AG04449 (cell line): Measurements from ENCODE around the gene NFIX.

Experiments
- CTCF ChIA-PET: fragments of 350-600 bp; formaldehyde crosslinking; extraction: SDS; loops from one replicate; lab custom pipeline; 2021; ENCODE audit warnings: antibody characterized with exemption; lab: Yijun Ruan, JAX
- POLR2A ChIA-PET: fragments of 400-600, 350-600 bp; formaldehyde crosslinking; extraction: SDS; loops from one replicate; lab custom pipeline; 2020; ENCODE audit warnings: antibody characterized with exemption, inconsistent platforms; lab: Yijun Ruan, JAX
- DNase-seq: peaks from one replicate; pipeline ENCODE4 v3.0.0-alpha.2; 2010; ENCODE audit warnings: low read depth, low spot score
- H3K4me3 ChIP-seq: 2 replicates; pipeline ENCODE4 v1.5.1; 2011; ENCODE audit warnings: low read depth, mild to moderate bottlenecking, control low read depth, low read length
- TF ChIP-seq, protein P1 (sequence below): IDR thresholded peaks from one replicate; pipeline ENCODE4 v1.5.1; 2011; ENCODE audit warnings: mild to moderate bottlenecking, moderate library complexity, low read length, control low read depth, inconsistent platforms; ENCODE audit not compliant: insufficient read depth; ENCODE audit errors: missing control alignments

The NFIX gene

DNA sequence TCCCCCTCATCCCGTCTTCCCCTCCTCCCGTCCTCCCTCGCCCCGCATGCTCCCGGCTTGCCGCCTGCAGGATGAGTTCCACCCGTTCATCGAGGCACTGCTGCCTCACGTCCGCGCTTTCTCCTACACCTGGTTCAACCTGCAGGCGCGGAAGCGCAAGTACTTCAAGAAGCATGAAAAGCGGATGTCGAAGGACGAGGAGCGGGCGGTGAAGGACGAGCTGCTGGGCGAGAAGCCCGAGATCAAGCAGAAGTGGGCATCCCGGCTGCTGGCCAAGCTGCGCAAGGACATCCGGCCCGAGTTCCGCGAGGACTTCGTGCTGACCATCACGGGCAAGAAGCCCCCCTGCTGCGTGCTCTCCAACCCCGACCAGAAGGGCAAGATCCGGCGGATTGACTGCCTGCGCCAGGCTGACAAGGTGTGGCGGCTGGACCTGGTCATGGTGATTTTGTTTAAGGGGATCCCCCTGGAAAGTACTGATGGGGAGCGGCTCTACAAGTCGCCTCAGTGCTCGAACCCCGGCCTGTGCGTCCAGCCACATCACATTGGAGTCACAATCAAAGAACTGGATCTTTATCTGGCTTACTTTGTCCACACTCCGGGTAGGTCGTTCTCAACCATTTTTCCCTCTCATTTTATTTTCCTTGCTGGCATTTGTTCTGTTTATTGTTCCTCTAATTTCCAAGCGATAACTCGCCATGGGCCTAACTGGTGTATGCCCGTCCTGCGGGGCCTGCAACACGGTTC lies 29.8 kb downstream of the NFIX start:
- peak overlapping the region; percentile 65 for H3K4me3 ChIP-seq
- CTCF ChIA-PET, result interaction anchor here (1.0 to 15.0 kb wide), 7 partner anchors 7 to 70 kb away, joined by 3 to 427 read pairs (median 5); no protein-coding TSS in a partner anchor
- DNase-seq, result no peak
- TF ChIP-seq, protein P1, sequence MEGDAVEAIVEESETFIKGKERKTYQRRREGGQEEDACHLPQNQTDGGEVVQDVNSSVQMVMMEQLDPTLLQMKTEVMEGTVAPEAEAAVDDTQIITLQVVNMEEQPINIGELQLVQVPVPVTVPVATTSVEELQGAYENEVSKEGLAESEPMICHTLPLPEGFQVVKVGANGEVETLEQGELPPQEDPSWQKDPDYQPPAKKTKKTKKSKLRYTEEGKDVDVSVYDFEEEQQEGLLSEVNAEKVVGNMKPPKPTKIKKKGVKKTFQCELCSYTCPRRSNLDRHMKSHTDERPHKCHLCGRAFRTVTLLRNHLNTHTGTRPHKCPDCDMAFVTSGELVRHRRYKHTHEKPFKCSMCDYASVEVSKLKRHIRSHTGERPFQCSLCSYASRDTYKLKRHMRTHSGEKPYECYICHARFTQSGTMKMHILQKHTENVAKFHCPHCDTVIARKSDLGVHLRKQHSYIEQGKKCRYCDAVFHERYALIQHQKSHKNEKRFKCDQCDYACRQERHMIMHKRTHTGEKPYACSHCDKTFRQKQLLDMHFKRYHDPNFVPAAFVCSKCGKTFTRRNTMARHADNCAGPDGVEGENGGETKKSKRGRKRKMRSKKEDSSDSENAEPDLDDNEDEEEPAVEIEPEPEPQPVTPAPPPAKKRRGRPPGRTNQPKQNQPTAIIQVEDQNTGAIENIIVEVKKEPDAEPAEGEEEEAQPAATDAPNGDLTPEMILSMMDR, result no peak
- POLR2A ChIA-PET, result interaction anchor here (1.7 kb wide), 1 partner anchor 8 kb away, joined by 6 read pairs; no protein-coding TSS in a partner anchor

DNA sequence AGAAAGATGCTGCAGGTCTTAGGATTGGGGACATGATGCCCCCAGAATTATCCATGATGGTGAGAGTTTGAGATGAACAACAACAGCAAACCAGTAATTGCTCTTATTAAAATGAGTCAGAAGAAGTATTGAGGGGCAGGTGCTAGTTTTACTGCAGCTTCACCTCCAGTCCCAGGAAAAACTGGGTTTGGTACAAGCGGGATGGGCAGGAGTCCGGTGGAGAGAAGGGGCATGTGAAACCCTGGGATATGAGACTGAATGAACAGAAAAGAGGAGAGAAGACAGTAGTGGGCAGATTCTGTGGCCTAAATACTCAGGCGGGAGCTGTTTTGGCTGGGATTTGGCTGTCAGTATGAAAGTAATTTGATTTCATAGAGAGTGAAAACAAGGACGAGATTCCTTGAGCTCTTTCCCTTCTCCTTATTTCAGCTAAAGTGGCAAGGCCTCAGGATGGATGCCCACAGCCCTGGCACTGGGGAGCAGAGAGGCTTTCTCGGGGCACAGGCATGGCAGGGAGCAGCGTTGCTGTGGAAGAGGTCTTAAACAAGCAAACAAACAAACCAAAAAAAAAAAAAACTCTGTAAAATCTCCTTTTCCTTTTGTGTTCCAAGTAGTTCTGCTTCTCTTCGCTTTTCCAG lies 30.7 kb downstream of the NFIX start:
- H3K4me3 ChIP-seq, result peak overlapping the region; percentile 65
- no peak for DNase-seq
- ChIA-PET POLR2A (no interaction called here), CTCF (interaction anchor here (1.0 to 15.0 kb wide), 6 partner anchors 8 to 69 kb away, joined by 3 to 427 read pairs (median 6); no protein-coding TSS in a partner anchor)
- TF ChIP-seq, protein P1, result no peak

DNA sequence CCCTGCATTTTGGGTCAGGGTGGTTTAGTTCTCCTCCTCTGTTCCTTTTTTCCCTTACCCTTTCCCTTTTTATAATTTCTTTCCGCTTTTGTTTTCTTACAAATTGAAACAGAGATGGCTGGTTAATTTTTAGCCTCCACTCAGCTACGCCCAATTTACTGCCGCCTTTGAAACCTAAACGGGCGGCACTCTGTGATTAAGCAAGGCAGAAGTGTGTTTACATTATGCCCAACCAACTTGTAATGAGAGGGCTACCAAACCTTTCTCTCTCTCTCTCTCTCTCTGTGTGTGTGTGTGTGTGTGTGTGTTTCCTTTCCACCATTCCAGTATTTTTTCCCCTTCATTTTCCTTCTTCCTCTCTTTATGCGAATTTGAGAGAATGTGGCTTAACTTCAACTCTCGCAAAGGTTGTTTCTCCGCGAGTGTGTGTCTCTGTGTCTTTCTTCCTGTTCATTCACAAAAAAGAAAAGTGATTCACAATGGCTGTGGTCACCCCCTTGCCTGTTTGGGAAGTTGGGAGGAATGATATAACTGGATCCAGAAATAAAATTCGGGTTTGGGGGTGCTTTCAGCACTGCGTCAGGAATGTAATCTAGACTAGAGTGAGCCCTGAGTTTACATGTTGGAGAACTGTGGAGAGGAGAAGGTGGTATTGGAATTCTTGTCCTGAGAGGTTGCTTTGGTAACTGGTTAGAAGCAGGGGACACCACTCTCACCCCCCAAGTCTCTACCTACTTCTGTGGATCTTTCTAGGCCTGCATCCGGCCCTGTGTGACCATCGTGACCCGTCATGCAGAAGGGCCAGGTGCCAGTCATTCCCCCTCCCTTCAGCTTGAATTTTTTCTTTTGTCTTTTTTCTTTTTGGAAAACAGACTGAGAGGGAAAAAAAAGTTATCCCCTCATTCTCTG lies 31.4 kb downstream of the NFIX start:
- ChIA-PET POLR2A (no interaction called here), CTCF (interaction anchor here (1.0 to 15.0 kb wide), 8 partner anchors 7 to 68 kb away, joined by 3 to 427 read pairs (median 6); no protein-coding TSS in a partner anchor)
- TF ChIP-seq, protein P1, result no peak
- no peak for DNase-seq
- H3K4me3 ChIP-seq, result peak overlapping the region; percentile 65

DNA sequence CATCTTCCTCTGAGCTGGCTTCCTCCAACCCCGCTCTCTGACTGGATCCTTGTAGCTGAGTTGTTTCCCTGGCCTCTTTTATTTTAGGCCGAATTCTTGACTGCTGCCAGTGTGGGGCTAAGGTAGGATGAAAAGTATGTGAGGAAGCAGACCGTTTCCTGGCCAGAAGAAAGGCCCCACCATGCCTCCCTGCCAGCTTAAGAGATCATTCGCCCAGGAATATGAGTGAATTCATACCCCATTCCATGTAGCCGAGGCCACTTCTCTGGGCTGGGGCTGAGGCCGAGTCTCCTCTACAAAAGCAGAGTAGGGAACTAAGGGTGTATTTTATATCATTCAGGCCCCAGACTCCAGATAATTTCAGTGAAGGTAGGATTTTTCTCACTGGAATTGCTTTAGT lies 32.3 kb downstream of the NFIX start:
- POLR2A ChIA-PET, result no interaction called here

DNA sequence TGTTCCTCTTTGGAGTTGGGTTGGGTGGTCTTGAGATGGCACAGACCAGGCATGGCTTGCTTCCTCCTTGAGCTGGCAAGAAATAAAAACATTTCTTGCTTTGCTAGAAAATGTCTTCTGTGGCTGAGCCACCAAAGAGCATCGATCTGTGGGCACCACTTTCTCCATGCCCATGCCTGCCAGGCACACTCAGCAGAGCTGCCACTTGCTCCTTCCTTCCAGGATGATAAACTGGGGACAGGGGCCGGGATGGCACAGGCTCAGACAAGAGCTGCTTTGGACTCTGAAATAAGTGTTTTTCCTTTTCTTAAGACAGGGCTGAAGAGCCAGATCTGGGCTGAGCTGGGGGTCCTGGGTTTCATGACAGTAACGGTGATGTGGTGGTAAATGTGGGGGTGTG lies 32.8 kb downstream of the NFIX start:
- ChIA-PET CTCF (interaction anchor here (0.6 to 15.0 kb wide), 9 partner anchors 15 to 66 kb away, joined by 3 to 427 read pairs (median 5); no protein-coding TSS in a partner anchor), POLR2A (no interaction called here)
- no peak overlapping the region for H3K4me3 ChIP-seq
- DNase-seq, result no peak
- TF ChIP-seq, protein P1, result no peak

More for the DNA sequence above, 32.3 kb downstream of the NFIX start:
- H3K4me3 ChIP-seq, result peak overlapping the region; percentile 65
- TF ChIP-seq, protein P1, result no peak
- CTCF ChIA-PET, result interaction anchor here (1.1 to 15.0 kb wide), 5 partner anchors 16 to 42 kb away, joined by 4 to 427 read pairs (median 10); no protein-coding TSS in a partner anchor
- no peak for DNase-seq
